Endodermal cell (in vitro differentiated cells): ENCODE results near the gene WWP2. TPM values are rescaled to one million over a fixed set of nuclear protein-coding genes. Genes with fewer than 3 reads are reported as not detected.

Source experiments
- DNase-seq: peaks from one replicate; pipeline ENCODE4 v3.0.0-alpha.2; 2017
- H3K27ac ChIP-seq: 2 replicates; pipeline ENCODE4 v1.5.1; 2013; ENCODE audit warnings: mild to moderate bottlenecking, low read depth, low read length, moderate library complexity
- H3K27me3 ChIP-seq: 2 replicates; pipeline ENCODE4 v1.6.1; 2013; ENCODE audit warnings: mild to moderate bottlenecking, low read length, moderate library complexity; ENCODE audit not compliant: insufficient read depth, control insufficient read depth, poor library complexity, severe bottlenecking
- H3K36me3 ChIP-seq: 2 replicates; pipeline ENCODE4 v1.7.0; 2013; ENCODE audit warnings: mild to moderate bottlenecking, low read length, moderate library complexity; ENCODE audit not compliant: control insufficient read depth, insufficient read depth
- H3K4me1 ChIP-seq: one replicate; pipeline ENCODE4 v1.7.0; 2013; ENCODE audit warnings: low read length; ENCODE audit not compliant: control insufficient read depth, insufficient read depth
- H3K4me3 ChIP-seq: 2 replicates; pipeline ENCODE4 v1.5.1; 2013; ENCODE audit warnings: mild to moderate bottlenecking, low read length, moderate library complexity
- H3K9ac ChIP-seq: 2 replicates; pipeline ENCODE4 v1.6.1; 2013; ENCODE audit warnings: mild to moderate bottlenecking, low read length, moderate library complexity; ENCODE audit not compliant: poor library complexity, severe bottlenecking; ENCODE audit errors: extremely low read depth
- H3K9me3 ChIP-seq: 2 replicates; pipeline ENCODE4 v1.6.1; 2013; ENCODE audit warnings: mild to moderate bottlenecking, low read length, moderate library complexity; ENCODE audit not compliant: control insufficient read depth
- H3K27ac Mint-ChIP-seq: 2 replicates; pipeline ENCODE4 v1.8.0; 2020; ENCODE audit warnings: mixed read lengths
- H3K27me3 Mint-ChIP-seq: 2 replicates; pipeline ENCODE4 v1.8.0; 2021; ENCODE audit warnings: mild to moderate bottlenecking, mixed read lengths; ENCODE audit not compliant: insufficient read depth
- H3K36me3 Mint-ChIP-seq: 2 replicates; pipeline ENCODE4 v1.8.0; 2020; ENCODE audit warnings: low read depth, mixed read lengths
- H3K4me1 Mint-ChIP-seq: 2 replicates; pipeline ENCODE4 v1.8.0; 2020; ENCODE audit warnings: mixed read lengths
- H3K4me3 Mint-ChIP-seq: 2 replicates; pipeline ENCODE4 v1.8.0; 2020; ENCODE audit warnings: mild to moderate bottlenecking, moderate library complexity, mixed read lengths
- H3K9me3 Mint-ChIP-seq: 2 replicates; pipeline ENCODE4 v1.8.0; 2020; ENCODE audit warnings: mild to moderate bottlenecking, mixed read lengths
- WGBS, 2 experiments: methylation state at CpG; one replicate each; pipeline versions ENCODE4 v1.1.5 to v1.1.7; 2013; ENCODE audit warnings: missing lambda C conversion rate in 2 of 2, mixed read lengths in 1 of 2; ENCODE audit not compliant: insufficient coverage in 1 of 2, insufficient read length in 1 of 2; 5-methylcytosine and 5-hydroxymethylcytosine counted together
- total RNA-seq, 2 donors: library from RNA; stranded (reverse); fragmentation: NEBNext Ultra II Directional in 1 of 2; extraction: Animal tissue kit (Norgen Biotek cat#: 25700) in 1 of 2; gene quantifications; 2 replicates in 1 of 2; 3 replicates in 1 of 2; pipeline ENCODE4 v1.2.1, GENCODE V29; 2021
- TF ChIP-seq, protein P1 (sequence below): fragments of 200-600 bp; sonication (generic); conservative IDR thresholded peaks from 2 replicates; pipeline ENCODE4 v1.5.0; 2021; ENCODE audit warnings: antibody characterized with exemption, mild to moderate bottlenecking

WWP2 gene
- total RNA-seq, 2 donors from 2014 or later: 42.3 to 50.0 TPM

DNA sequence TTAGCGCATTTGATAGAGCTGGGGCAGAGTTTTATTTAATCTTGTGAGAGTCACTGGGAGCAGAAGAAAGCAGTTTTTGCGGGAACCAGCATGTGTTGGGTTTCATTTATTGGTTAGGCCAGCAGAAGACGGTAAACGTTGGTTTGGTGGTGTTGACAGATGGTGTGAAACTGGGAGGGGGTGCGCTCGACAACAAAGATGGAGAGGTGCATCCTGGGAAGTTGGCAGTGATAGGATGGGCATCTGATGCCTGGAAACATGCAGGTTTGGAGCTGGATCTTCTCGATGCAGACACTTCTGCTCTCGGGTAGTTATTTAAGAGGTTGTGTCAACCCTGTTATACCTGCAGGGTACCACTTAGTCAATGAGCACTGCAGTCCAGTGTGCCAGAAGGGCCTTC lies 164.1 kb downstream of the WWP2 start:
- Mint-ChIP-seq H3K27me3 (no peaks in the 10 kb centered on the region), H3K4me1 (peaks cover 9% of the 10 kb centered on the region), H3K9me3 (no peaks in the 10 kb centered on the region), H3K4me3 (no peak overlapping the region), H3K27ac (no peak overlapping the region), H3K36me3 (peaks cover 25% of the 10 kb centered on the region)
- 95 to 100% methylated on average over 4 to 8 of the region's 8 CpGs for WGBS, 2 experiments
- Histone ChIP-seq H3K9ac (no peak overlapping the region), H3K27ac (no peak overlapping the region), H3K9me3 (no peaks in the 10 kb centered on the region), H3K4me1 (no peaks in the 10 kb centered on the region), H3K36me3 (peaks cover 19% of the 10 kb centered on the region), H3K27me3 (no peaks in the 10 kb centered on the region), H3K4me3 (no peak overlapping the region)
- DNase-seq: no peak
- TF ChIP-seq, protein P1, sequence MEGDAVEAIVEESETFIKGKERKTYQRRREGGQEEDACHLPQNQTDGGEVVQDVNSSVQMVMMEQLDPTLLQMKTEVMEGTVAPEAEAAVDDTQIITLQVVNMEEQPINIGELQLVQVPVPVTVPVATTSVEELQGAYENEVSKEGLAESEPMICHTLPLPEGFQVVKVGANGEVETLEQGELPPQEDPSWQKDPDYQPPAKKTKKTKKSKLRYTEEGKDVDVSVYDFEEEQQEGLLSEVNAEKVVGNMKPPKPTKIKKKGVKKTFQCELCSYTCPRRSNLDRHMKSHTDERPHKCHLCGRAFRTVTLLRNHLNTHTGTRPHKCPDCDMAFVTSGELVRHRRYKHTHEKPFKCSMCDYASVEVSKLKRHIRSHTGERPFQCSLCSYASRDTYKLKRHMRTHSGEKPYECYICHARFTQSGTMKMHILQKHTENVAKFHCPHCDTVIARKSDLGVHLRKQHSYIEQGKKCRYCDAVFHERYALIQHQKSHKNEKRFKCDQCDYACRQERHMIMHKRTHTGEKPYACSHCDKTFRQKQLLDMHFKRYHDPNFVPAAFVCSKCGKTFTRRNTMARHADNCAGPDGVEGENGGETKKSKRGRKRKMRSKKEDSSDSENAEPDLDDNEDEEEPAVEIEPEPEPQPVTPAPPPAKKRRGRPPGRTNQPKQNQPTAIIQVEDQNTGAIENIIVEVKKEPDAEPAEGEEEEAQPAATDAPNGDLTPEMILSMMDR: no peak

- Mint-ChIP-seq H3K27me3 (no peaks in the 10 kb centered on the region), H3K4me1 (peaks cover 9% of the 10 kb centered on the region), H3K27ac (peak overlapping the region; percentile 28), H3K4me3 (no peak overlapping the region), H3K36me3 (peaks cover 26% of the 10 kb centered on the region), H3K9me3 (no peaks in the 10 kb centered on the region)
- Histone ChIP-seq H3K4me3 (no peak overlapping the region), H3K36me3 (peaks cover 25% of the 10 kb centered on the region), H3K27ac (peak overlapping the region; percentile 60), H3K9me3 (no peaks in the 10 kb centered on the region), H3K9ac (no peak overlapping the region), H3K4me1 (no peaks in the 10 kb centered on the region), H3K27me3 (no peaks in the 10 kb centered on the region)
- WGBS, 2 experiments: 86 to 90% methylated on average over 13 to 17 of the region's 17 CpGs
- no peak for DNase-seq
- TF ChIP-seq, protein P1: no peak
Measured at GRCh38 chr16:69927056-69927757, 165.1 kb downstream of the WWP2 start.

DNA sequence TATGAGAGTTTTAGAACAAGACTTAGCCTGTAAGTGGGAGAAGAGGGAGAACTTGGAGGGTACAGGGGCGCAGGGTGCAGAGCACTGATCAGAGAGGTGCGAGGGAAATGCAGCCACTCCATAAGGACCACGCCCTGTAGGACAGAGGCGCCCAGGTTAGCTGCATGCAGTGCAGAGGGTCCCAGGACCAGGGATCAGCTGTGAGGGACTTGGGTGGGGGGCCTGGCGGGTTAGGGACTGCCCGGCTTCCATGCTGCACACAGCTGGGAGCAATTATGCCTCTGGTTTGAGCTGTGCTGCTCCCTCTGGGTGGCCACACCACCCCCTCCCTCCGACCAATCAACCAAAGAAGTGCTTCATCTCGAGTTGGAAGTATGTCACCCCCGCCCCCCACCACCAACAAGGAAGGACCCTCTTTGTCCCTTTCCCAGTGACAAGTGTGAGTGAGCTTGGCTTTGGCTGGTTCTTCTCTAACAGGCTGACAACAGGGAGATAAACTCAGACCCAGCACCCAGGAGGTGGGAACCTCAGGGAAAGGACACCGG lies 166.8 kb downstream of the WWP2 start:
- Mint-ChIP-seq H3K4me3 (no peak overlapping the region), H3K9me3 (no peaks in the 10 kb centered on the region), H3K27me3 (no peaks in the 10 kb centered on the region), H3K4me1 (peaks cover 3% of the 10 kb centered on the region), H3K36me3 (peaks cover 40% of the 10 kb centered on the region), H3K27ac (no peak overlapping the region)
- Histone ChIP-seq H3K27ac (no peak overlapping the region), H3K9me3 (no peaks in the 10 kb centered on the region), H3K4me3 (no peak overlapping the region), H3K27me3 (no peaks in the 10 kb centered on the region), H3K4me1 (no peaks in the 10 kb centered on the region), H3K36me3 (peaks cover 31% of the 10 kb centered on the region), H3K9ac (no peak overlapping the region)
- DNase-seq: no peak
- 96% methylated on average over 6 to 10 of the region's 10 CpGs for WGBS, 2 experiments
- TF ChIP-seq, protein P1: no peak
